Adrenal gland (tissue), 12 donors: ENCODE measurements around the gene CDKN3. TPM values are rescaled to one million over a fixed set of nuclear protein-coding genes. Genes with fewer than 3 reads are reported as not detected.

Experiments used
- DNase-seq, 7 donors: peaks; one replicate each; pipeline ENCODE4 v3.0.0-alpha.2; 2019 to 2020
- H3K27ac ChIP-seq, 5 donors: fragments of 200-600 bp; sonication (generic) in 4 of 5; 1 replicate in 3 of 5; 2 replicates in 2 of 5; pipeline versions ENCODE4 v1.5.1 to v1.8.0; 2016 to 2020; ENCODE audit warnings: mild to moderate bottlenecking in 1 of 5
- H3K27me3 ChIP-seq: fragments of 200-600 bp; 2 replicates; pipeline ENCODE4 v1.8.0; 2021
- H3K36me3 ChIP-seq, 2 donors: fragments of 200-600 bp; replicated peaks in 1 of 2; 1 replicate in 1 of 2; 2 replicates in 1 of 2; pipeline versions ENCODE4 v1.5.1 to v1.8.0; 2018 to 2022
- H3K4me1 ChIP-seq, 2 donors: fragments of 200-600 bp; replicated peaks in 1 of 2; 1 replicate in 1 of 2; 2 replicates in 1 of 2; pipeline versions ENCODE4 v1.5.1 to v1.8.0; 2018 to 2021
- H3K4me3 ChIP-seq, 4 donors: fragments of 200-600 bp; sonication (generic) in 3 of 4; one replicate each; pipeline ENCODE4 v1.5.1; 2016 to 2018
- H3K9me3 ChIP-seq, 3 donors: fragments of 200-600 bp; sonication (generic) in 1 of 3; replicated peaks in 1 of 3; 1 replicate in 2 of 3; 2 replicates in 1 of 3; pipeline versions ENCODE4 v1.5.1 to v1.8.0; 2016 to 2021
- CTCF ChIP-seq, 6 experiments: fragments of 450-650 bp in 4 of 6; fragments of 200-600 bp in 2 of 6; sonication (generic) in 1 of 6; IDR thresholded peaks; 1 replicate in 5 of 6; 2 replicates in 1 of 6; pipeline versions ENCODE4 v1.5.1 to v1.8.0; 2016 to 2021; ENCODE audit warnings: antibody characterized with exemption in 6 of 6, mild to moderate bottlenecking in 2 of 6, moderate library complexity in 1 of 6
- POLR2A ChIP-seq, 2 donors: fragments of 450-650 bp; IDR thresholded peaks; one replicate each; pipeline ENCODE4 v1.6.1; 2017; ENCODE audit warnings: antibody characterized with exemption in 2 of 2, mild to moderate bottlenecking in 2 of 2, moderate library complexity in 1 of 2
- WGBS, 4 donors: extraction: QIAGEN DNeasy Blood & Tissue Kit in 2 of 4; methylation state at CpG; one replicate each; pipeline versions ENCODE4 v1.1.5 to v1.1.7; 2013 to 2017; 5-methylcytosine and 5-hydroxymethylcytosine counted together
- intact Hi-C, 2 donors: fragments of 100-400 bp; cut with DNase I; formaldehyde crosslinking; loops; one replicate each; pipeline versions ENCODE4 v1.14.1 to v1.15.0; 2022 to 2023
- polyA plus RNA-seq, 3 donors: library from polyadenylated mRNA; stranded (reverse); fragments of 200-250 nt in 2 of 3; fragments of 350-450 nt in 1 of 3; fragmentation: Illumina TruSeq in 1 of 3; extraction: RNeasy Lipid Tissue Mini Kit (QIAGEN cat#74804) in 1 of 3; gene quantifications; one replicate each; pipeline ENCODE4 v1.2.3, GENCODE V29; 2013 to 2014
- total RNA-seq, 9 donors: library from RNA; depleted of rRNA in 4 of 9; stranded (reverse); fragments of >200 nt in 4 of 9; fragments of 120-200 nt in 1 of 9; fragmentation: NEBNext Ultra II Directional in 1 of 9; extraction: Animal tissue kit (Norgen Biotek cat#: 25700) in 1 of 9; gene quantifications; one replicate each; pipeline versions ENCODE4 v1.1.0 to v1.2.4, GENCODE V29; 2013 to 2023
- donor health status: healthy with polysubstance abuse.
- donor health status: Bipolar disorder and iron deficiency.
- donor health status: DM: yes; HTN: yes; CAD: no.
- donor health status: DM: no; HTN: no; CAD: no.
- donor health status: DM: no; HTN: no; CAD: no.
- donor health status: DM: yes; HTN: yes; CAD: no.

The CDKN3 gene
- total and polyA plus RNA-seq, 12 donors, result 0.46 to 16.4 (median 2.1) TPM; not detected in 1

DNA sequence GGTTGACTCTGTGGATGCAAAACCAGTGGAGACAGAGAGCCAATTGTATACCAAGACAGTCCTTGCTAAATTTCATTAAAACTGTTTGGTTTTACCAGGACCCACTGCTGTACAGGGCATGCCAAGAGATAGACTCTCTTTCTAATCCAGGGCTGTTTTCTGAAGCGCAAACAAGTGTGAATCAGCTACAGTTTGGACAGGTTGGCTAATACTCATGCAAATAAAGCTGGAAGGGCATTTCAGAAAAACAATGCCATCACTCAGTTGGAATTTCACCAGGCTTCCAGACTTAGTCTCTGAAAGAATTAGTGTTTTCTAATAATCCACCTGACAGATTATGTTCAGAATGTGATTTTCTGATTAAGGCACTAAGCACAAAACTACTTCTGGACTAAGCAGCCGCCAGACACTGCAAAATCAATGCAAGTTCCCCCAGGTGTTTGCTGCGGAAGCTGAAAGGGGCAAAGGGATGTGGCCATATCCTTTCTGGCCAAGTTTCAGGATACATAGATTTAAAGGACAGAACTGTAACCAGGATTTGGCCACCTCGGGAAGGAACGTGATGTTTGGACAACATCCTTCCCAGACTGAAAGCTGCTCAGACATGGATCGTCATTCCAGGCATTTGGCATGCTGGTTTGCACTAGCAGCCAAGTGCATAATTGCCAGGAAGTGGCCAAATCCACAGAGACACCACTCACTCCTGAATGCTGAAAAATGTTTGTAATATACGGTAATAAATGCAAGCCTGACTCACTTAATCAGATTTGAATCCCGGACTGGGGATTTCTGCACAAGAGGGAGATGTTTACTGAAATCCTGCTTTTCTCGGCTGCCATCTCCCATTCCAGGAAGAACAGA, 32.0 kb upstream of the CDKN3 start:
- Histone ChIP-seq H3K9me3 (no peaks in the 10 kb centered on the region), H3K27ac (peak overlapping the region in 2 of 5 donors; percentile 22 to 27), H3K36me3 (no peaks in the 10 kb centered on the region), H3K27me3 (no peaks in the 10 kb centered on the region), H3K4me1 (peaks cover 0 to 6% of the 10 kb centered on the region in 2 donors), H3K4me3 (no peak overlapping the region)
- TF ChIP-seq POLR2A (IDR thresholded peaks at IDR 0.05), result no peak
- TF ChIP-seq CTCF (IDR thresholded peaks at IDR 0.05), result no peak
- intact Hi-C loops, result no loop called here
- 54 to 61% (median 58%) methylated on average over 9 of the region's 9 CpGs for WGBS, 4 donors
- peak in 6 of 7 donors; percentile 21 to 67 (median 32) for DNase-seq

DNA sequence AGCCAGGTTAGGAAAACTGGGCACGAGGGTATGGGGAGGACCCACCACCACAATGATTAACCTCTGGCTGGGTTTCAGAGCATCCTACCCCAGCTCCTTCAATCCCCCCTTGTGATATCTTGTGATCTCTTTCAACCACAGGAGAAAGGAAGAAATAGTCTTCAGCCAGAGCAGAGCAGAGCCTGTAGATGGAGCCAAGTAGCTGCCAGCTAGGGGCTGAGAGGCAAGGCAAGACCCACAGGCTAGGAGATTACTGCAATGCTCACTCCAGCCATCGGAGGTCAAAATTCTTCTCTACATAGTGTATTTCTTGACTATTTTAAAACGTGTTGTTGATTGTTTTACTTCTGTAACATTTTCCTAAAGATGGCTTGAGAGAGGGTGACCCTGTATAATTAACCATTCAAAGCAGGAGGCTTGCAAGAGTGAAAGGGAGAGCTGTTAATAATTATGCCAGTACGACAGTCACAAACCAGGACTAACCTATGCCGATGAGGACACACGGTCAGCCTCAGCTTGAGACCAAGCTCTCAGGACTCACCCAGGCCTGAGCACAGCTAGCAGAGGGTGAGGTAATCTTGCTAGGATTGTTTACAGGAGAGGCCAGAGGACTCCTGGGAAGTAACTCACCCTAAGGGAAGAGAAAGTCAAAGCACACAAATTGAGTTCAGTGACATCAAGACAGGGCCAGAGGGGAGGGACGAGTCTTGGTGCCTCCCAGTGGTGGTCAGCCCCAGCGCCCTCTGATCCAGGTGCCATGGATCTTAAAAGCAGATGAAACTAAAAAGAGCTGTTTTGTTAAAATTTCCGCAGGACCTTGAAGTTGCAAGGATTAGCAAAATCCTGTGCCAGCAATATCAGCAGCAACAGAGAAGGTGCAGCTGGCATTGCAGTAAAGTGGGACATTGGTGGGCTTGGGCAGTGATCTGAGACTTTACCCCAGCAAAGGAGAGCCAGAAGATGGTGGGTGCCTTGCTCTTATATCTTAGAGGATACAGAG, 29.8 kb upstream of the CDKN3 start:
- no peaks in the 10 kb centered on the region for H3K36me3 ChIP-seq
- no peak overlapping the region for H3K27ac ChIP-seq
- peaks cover 0 to 6% of the 10 kb centered on the region in 2 donors for H3K4me1 ChIP-seq
- no peak overlapping the region for H3K4me3 ChIP-seq
- H3K27me3 ChIP-seq, result no peaks in the 10 kb centered on the region
- no peaks in the 10 kb centered on the region for H3K9me3 ChIP-seq
- 52 to 63% (median 56%) methylated on average over 9 of the region's 9 CpGs for WGBS, 4 donors
- DNase-seq, result peak in 6 of 7 donors; percentile 35 to 72 (median 49)
- intact Hi-C loops, result no loop called here
- peak in 5 of 6 experiments; percentile 13 to 43 (median 37) for TF ChIP-seq CTCF (IDR thresholded peaks at IDR 0.05)
- no peak for TF ChIP-seq POLR2A (IDR thresholded peaks at IDR 0.05)

DNA sequence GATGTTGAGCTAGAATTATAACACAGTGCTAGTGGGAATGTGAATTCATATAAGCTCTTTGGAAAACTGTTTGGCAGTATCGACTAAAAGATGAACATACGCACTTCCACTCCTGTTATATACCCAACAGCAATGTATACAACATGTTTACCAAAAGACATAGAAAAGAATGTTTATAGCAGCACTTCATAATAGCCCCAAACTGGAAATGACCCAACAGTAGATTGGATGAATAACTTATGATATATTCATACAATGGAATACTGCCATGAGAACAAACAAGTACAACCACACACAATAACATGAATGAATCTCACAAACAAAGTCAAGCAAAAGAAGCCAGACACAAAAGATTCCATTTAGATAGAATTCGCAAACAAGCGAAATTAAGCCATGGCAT, 28.5 kb upstream of the CDKN3 start:
- H3K4me1 ChIP-seq, result peaks cover 0 to 6% of the 10 kb centered on the region in 2 donors
- WGBS, 4 donors, result 68 to 85% (median 77%) methylated on average over 4 of the region's 4 CpGs
- no peak for DNase-seq
- H3K4me3 ChIP-seq, result no peak overlapping the region
- H3K9me3 ChIP-seq, result no peaks in the 10 kb centered on the region
- no peak overlapping the region for H3K27ac ChIP-seq
- TF ChIP-seq POLR2A (IDR thresholded peaks at IDR 0.05), result no peak
- no peak for TF ChIP-seq CTCF (IDR thresholded peaks at IDR 0.05)
- H3K27me3 ChIP-seq, result no peaks in the 10 kb centered on the region
- H3K36me3 ChIP-seq, result no peaks in the 10 kb centered on the region
- intact Hi-C loops, result no loop called here

- no peak overlapping the region for H3K4me3 ChIP-seq
- DNase-seq, result no peak
- H3K27ac ChIP-seq, result no peak overlapping the region
- H3K4me1 ChIP-seq, result peaks cover 0 to 6% of the 10 kb centered on the region in 2 donors
- no peaks in the 10 kb centered on the region for H3K36me3 ChIP-seq
- intact Hi-C loops, result no loop called here
- H3K27me3 ChIP-seq, result no peaks in the 10 kb centered on the region
- WGBS, 4 donors, result 91 to 99% (median 95%) methylated on average over 2 of the region's 2 CpGs
- H3K9me3 ChIP-seq, result no peaks in the 10 kb centered on the region
- TF ChIP-seq POLR2A (IDR thresholded peaks at IDR 0.05) (no peak), CTCF (IDR thresholded peaks at IDR 0.05) (no peak)
Observed at GRCh38 chr14:54369343-54369742, 27.5 kb upstream of the CDKN3 start.
